Measurements from ENCODE around the gene CCL18. TPM values are rescaled to one million over a fixed set of nuclear protein-coding genes. Genes with fewer than 3 reads are reported as not detected.
"Not testable (repeated sequence)": the region's sequence is repeated elsewhere in the genome, so short reads cannot be mapped to it uniquely, and the experiment has no call there.

The CCL18 gene
- total RNA-seq, result 0.69 TPM in 1 of 2 replicates, not detected in the other

GRCh38 chr17:36063786-36064541 lies at the start of gene CCL18:
Gene CCL18, plus strand, starts transcription at chr17:36064272. Its CDS starts 71 bp downstream, at chr17:36064343.
- DNase-seq (ENCODE audit: low read depth), result no peak

DNA sequence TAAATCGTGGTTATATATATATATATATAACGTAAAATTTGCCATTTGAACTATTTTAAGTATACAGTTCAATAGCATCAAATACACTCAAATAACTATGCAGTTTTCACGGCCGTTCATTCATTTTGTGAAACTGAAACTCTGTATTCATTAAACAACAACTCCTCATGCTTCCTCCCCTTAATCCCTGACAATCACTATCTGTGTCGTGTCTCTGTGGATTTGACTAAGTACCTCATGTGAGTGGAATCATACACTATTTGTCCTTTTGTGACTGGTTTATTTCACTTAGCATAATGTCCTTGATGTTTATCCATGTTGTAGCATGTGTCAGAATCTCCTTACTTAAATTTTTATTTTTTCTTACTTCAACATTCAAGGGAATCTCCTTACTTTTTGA lies 49.1 kb upstream of the CCL18 start:
- no peak for DNase-seq (ENCODE audit: low read depth)

DNA sequence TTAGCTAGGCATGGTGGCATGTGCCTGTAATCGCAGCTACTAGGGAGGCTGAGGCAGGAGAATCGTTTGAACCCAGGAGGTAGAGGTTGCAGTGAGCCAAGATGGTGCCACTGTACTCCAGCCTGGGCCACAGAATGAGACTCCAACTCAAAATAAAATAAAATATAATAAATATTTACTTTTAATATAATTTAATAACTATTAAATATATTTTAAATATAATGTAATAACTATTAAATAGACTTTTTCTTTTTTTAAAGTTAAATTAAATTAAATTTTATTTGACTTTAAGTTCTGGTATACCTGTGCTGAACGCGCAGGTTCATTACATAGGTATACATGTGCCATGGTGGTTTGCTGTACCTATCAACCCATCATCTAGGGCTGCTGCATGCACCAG lies 48.2 kb upstream of the CCL18 start:
- not testable (repeated sequence) for DNase-seq (ENCODE audit: low read depth)

GRCh38 chr17:36016555-36016954 lies 47.5 kb upstream of the CCL18 start:
- DNase-seq (ENCODE audit: low read depth), result no peak

GRCh38 chr17:36017799-36018198 lies 46.3 kb upstream of the CCL18 start, which contains the start of gene CCL23:
Gene CCL23, minus strand, starts transcription at chr17:36017972. Its CDS starts 75 bp downstream, at chr17:36017897.
- DNase-seq (ENCODE audit: low read depth), result no peak

GRCh38 chr17:36019423-36019822 lies 44.6 kb upstream of the CCL18 start:
- no peak for DNase-seq (ENCODE audit: low read depth)

DNA sequence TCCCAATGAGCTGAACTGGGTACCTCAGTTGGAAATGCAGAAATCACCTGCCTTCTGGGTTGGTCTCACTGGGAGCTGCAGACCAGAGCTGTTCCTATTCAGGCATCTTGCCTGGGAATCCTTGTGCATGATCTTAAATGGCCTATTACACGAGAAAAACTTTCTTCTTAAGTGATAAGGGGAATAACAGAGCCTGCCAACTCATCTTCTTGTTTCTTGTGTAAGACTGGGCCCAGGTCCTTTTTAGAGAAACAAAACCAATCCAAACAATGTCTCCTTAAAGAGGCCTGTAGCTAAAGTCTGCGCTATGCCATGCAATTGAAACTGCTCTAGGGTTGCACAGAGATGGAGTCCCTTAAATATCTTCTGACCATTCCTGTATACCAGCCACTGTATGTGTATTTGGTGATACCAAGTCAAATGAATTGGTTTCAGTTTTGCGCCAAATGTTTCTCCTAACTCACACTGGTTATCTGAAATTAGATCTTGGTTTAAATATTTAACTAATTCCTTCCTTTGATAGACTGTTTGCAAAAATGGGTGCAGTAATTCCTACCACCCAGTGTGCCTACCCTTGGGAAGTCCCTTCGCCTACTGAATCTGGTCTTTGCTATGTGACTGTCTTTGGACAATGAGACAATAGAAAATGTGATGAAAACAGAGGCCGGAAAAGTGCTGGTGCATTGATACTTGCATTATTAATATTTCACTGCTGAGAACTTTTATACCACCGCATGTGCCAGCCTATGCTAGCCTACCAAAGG lies 39.8 kb upstream of the CCL18 start:
- no peak for DNase-seq (ENCODE audit: low read depth)

DNA sequence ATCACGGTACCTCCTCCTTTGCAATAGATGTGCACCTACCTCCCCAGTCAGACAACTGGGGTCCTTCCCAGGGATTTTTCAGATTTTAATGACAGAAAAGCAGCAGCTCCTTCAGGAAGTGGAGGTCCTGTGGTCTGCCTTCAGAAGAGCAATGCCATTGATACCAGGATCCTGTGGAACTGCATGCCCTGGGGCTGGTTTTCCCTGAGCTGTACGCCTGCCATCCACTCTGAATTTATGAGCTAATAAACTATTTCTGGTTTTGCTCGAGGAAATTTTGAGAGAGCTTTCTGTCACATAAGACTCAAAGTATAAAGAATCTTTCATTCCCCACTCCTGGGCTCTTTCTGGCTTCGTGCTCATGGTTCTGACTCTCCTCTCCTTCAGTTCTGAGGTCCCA lies 36.3 kb upstream of the CCL18 start:
- DNase-seq (ENCODE audit: low read depth), result no peak

GRCh38 chr17:36030956-36031355 lies 33.1 kb upstream of the CCL18 start:
- no peak for DNase-seq (ENCODE audit: low read depth)

DNA sequence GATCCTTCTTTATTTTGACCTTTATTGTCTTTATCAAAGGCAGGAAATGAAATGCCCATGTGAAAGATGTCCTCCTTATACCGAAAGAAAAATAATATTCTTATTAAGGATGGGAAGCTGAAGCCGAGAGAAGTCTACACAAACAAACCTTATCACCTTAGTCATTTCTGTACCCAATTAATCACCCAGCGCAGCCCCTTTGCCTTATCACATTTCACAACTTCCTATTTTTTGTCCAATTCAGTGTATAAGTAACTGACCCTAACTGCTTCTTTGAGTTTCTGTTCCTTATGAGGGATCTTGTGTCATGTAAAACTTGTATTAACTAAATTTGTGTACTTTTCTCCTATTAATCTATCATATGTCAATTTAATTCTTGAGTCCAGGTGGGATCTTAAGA lies 29.9 kb upstream of the CCL18 start:
- DNase-seq (ENCODE audit: low read depth), result no peak

DNA sequence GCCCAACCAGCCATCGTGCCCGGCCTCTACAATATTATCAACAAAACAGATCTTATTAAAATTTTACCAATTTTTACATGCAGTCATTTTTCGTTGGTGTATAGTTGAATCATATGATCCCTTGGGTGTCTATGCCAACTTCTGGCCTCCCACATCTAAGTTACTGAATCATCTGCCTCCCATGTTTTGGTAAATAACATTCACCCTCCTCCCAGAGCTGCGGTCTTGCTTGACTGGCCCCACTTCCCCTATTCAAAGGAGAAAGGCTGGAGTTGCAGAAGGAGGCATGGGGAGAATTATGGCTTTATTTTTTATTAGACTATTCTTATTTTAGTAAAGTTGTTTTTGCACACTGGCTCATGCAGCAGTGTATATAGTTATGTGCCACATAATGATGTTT lies 27.8 kb upstream of the CCL18 start:
- DNase-seq (ENCODE audit: low read depth), result no peak

GRCh38 chr17:36048066-36048465 lies 16.0 kb upstream of the CCL18 start:
- DNase-seq (ENCODE audit: low read depth), result no peak

DNA sequence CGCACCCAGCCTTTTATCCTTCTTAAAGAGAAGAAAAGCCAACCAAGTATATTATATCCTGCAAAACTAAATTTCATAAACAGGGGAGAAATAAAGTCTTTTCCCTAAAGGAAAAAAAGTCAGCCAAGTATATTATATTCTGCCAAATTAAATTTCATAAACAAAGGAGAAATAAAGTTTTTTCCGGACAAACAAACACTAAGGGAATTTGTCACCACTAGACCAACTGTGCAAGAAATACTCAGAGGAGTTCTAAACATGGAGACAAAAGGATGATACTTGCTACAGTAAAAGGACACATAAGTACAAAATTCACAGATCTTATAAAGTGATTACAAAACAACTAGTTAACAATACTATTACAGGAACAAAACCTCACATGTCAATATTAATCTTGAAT lies 14.4 kb upstream of the CCL18 start:
- DNase-seq (ENCODE audit: low read depth), result no peak

- DNase-seq (ENCODE audit: low read depth), result no peak
These were observed 8.9 kb upstream of the CCL18 start for GRCh38 chr17:36055171-36055570.

DNA sequence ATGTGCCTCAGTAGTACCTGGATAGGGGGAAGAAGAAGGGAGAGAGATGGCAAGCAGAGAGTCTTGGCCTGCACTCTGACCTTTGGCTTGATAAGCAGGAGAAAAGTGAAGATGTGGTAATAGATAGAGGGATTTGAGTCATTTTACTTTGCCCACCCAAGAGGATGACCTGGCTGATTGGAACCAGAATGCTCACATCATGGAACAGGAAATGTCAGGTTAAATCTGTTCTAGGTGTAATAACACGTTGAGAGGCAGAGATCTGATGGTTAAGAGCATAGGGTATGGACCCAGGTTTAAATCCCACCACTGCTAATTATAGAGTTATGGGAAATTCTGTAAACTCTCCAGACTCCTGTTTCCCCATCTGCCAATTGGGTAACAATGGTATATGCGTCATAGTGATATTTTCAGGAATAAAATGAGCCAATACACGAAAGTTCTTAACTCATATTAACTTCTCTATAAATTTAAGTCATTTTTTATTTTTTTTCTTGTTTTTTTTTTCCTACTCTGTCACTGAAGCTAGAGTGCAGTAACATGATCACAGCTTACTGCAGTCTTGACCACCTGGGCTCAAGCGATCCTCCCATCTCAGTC lies 8.1 kb upstream of the CCL18 start:
- DNase-seq (ENCODE audit: low read depth), result no peak

DNA sequence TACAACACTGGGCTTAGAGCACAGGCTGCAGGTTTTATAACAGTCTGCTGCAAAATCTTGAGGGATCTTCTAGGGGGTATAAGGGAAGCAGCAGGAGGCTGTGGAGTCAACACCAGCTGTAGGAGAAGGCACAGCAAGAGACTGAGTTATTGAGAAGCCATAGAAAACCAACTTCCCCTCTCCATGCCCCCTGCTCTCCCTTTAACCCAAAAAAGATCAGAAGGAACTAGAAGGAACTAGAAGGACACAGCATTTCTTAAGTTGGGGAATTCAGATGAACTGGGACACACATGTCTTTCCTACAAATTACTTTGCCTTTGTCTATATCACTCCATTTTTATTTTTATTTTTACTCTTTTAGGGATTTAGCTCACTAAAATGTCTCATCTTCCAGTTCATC lies 6.2 kb upstream of the CCL18 start:
- no peak for DNase-seq (ENCODE audit: low read depth)

GRCh38 chr17:36059406-36059805 lies 4.7 kb upstream of the CCL18 start:
- DNase-seq (ENCODE audit: low read depth), result no peak

DNA sequence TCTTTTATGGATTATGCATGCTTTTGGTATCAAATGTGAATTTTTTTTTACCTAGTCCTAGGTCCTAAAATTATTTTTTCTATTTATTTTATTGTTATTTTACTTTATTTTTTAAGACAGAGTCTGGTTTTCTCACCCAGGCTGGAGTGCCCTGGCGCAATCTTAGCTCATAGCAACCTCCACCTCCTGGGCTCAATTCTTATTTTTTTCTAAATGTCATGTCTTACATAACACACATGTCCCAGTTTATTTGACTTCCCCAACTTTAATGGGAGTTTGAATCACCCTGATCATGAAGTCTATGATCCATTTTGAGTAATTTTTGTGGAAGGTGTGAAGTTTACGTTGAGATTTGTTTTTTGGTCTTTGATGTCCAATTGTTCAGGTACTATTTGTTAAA lies 3.3 kb upstream of the CCL18 start:
- no peak for DNase-seq (ENCODE audit: low read depth)

DNA sequence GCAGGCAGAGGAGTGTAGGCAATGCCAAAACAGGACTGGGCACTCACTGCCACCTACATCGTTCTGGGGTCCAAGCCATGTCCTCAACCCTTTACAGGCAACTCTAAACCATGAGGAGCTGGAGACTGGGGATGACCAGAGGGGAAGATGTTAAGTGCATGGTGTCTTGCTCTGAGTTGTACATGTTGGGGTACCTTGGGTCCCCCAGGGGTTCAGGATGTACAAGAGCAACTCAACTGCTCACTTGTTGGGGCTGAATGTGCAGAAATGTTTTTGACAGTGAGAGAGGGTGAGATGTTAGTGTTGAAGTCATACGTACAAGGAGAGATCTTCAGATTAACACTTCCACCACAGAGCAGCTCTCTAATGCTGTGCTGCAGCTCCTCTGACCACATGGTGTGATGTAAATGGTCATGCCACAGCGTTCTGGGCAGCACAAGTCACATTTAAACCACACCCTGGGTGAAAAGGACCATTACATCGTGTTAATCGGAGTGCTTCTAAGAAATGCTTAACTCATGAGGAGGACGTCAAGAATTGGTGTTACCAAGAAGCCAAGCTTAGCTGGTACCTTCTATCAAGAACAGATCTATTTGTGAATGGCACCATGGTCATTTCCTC lies 2.4 kb downstream of the CCL18 start:
- DNase-seq (ENCODE audit: low read depth), result no peak

- DNase-seq (ENCODE audit: low read depth), result no peak
These were observed 4.5 kb downstream of the CCL18 start for GRCh38 chr17:36068524-36068923.

GRCh38 chr17:36069136-36069535 lies 5.1 kb downstream of the CCL18 start:
- no peak for DNase-seq (ENCODE audit: low read depth)

GRCh38 chr17:36070427-36070826 lies 6.4 kb downstream of the CCL18 start:
- DNase-seq (ENCODE audit: low read depth), result no peak

Data from renal cortical epithelial cell (primary cell).